Transverse colon (tissue), 4 donors: ENCODE data around the gene ASIC2. TPM values are rescaled to one million over a fixed set of nuclear protein-coding genes. Genes with fewer than 3 reads are reported as not detected.

ENCODE experiments used
- DNase-seq: peaks from one replicate; pipeline ENCODE4 v3.0.0-alpha.2; 2019
- H3K27ac ChIP-seq, 4 donors: fragments of 200-600 bp; sonication (generic); 2 replicates each; pipeline ENCODE4 v1.5.1; 2016 to 2018; ENCODE audit warnings: inconsistent platforms in 4 of 4
- H3K27me3 ChIP-seq: fragments of 200-600 bp; sonication (generic); 2 replicates; pipeline ENCODE4 v1.5.1; 2017; ENCODE audit warnings: inconsistent platforms
- H3K36me3 ChIP-seq, 4 donors: fragments of 200-600 bp; sonication (generic); 2 replicates each; pipeline ENCODE4 v1.5.1; 2017 to 2019; ENCODE audit warnings: inconsistent platforms in 4 of 4
- H3K4me1 ChIP-seq, 4 donors: fragments of 200-600 bp; sonication (generic); 2 replicates each; pipeline ENCODE4 v1.5.1; 2017 to 2020; ENCODE audit warnings: inconsistent platforms in 4 of 4
- H3K4me3 ChIP-seq, 4 donors: fragments of 200-600 bp; sonication (generic); 1 replicate in 1 of 4; 2 replicates in 3 of 4; pipeline versions ENCODE4 v1.5.1 to v1.6.1; 2017 to 2019; ENCODE audit warnings: inconsistent platforms in 4 of 4
- H3K9me3 ChIP-seq, 2 donors: fragments of 200-600 bp; sonication (generic); 2 replicates each; pipeline ENCODE4 v1.5.1; 2017 to 2019; ENCODE audit warnings: inconsistent platforms in 2 of 2
- CTCF ChIP-seq, 5 experiments: fragments of 200-600 bp in 3 of 5; fragments of 450-650 bp in 2 of 5; sonication (generic) in 3 of 5; IDR thresholded peaks; 1 replicate in 2 of 5; 2 replicates in 3 of 5; pipeline ENCODE4 v1.5.1; 2016 to 2017; ENCODE audit warnings: antibody characterized with exemption in 5 of 5, inconsistent platforms in 3 of 5, mild to moderate bottlenecking in 2 of 5, moderate library complexity in 1 of 5
- EP300 ChIP-seq: sonication (generic); formaldehyde crosslinking; IDR thresholded peaks from one replicate; pipeline ENCODE4 v1.6.1; 2017; ENCODE audit warnings: antibody characterized with exemption, low read depth
- POLR2A ChIP-seq: fragments of 450-650 bp; IDR thresholded peaks from one replicate; pipeline ENCODE4 v1.6.1; 2016; ENCODE audit warnings: antibody characterized with exemption, mild to moderate bottlenecking, moderate library complexity
- POLR2AphosphoS5 ChIP-seq, 3 donors: sonication (generic); formaldehyde crosslinking; IDR thresholded peaks; one replicate each; pipeline ENCODE4 v1.6.1; 2016; ENCODE audit warnings: antibody characterized with exemption in 3 of 3
- WGBS, 2 donors: methylation state at CpG; one replicate each; pipeline ENCODE4 v1.1.5; 2018; ENCODE audit warnings: low coverage in 1 of 2; 5-methylcytosine and 5-hydroxymethylcytosine counted together
- in situ Hi-C, 4 donors: fragments of 200-750 bp; cut with MboI; loops; one replicate each; pipeline versions ENCODE4 v1.15.0 to v1.15.1; 2017; ENCODE audit warnings: low sequenced_read_pairs in 3 of 4, low pct_ligation_motif_present in 1 of 4, low pct_unique_long_range_greater_than_20kb in 1 of 4
- intact Hi-C: fragments of 100-400 bp; cut with DNase I; formaldehyde crosslinking; loops from one replicate; pipeline ENCODE4 v1.15.1; 2023; ENCODE audit warnings: low total_unique reads
- total RNA-seq, 4 donors: library from RNA; depleted of rRNA; stranded (reverse); fragments of >200 nt; gene quantifications; one replicate each; pipeline ENCODE4 v1.1.0, GENCODE V29; 2016

Gene ASIC2
- total RNA-seq, 4 donors from 2014 or later, result 0.16 to 0.55 TPM; not detected in 2

DNA sequence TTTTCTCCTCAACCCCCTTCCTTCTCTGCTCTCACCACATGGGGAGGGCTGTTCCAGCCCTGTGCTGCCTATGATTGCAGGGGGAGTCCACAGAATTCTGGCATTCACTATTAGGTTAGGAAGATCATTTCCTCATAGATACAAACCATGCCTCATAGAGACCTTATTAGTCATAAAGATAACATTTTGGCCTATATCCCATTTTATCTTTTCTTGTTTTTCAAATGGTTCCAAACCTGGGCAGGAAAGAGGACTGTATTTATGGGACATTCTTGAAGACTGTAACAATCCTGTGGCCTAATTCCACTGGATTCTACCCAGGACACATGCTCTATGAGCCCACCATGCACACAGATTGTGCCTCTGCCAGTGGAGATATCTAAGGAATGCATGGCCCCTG, 51.7 kb downstream of the ASIC2 start:
- no peaks in the 10 kb centered on the region for H3K36me3 ChIP-seq
- peaks cover 4% of the 10 kb centered on the region for H3K27me3 ChIP-seq
- H3K4me1 ChIP-seq, result no peaks in the 10 kb centered on the region
- in situ Hi-C loops (loop anchor here in 1 of 4 donors (25.0 kb wide), 1 partner anchor 104 kb away; no protein-coding TSS in a partner anchor), intact Hi-C loops (no loop called here)
- no peak overlapping the region for H3K4me3 ChIP-seq
- DNase-seq, result no peak
- no peak overlapping the region for H3K27ac ChIP-seq
- no peak for TF ChIP-seq EP300
- no peak for TF ChIP-seq CTCF (IDR thresholded peaks at IDR 0.05)
- no peak for TF ChIP-seq POLR2A
- no peak for TF ChIP-seq POLR2AphosphoS5 (IDR thresholded peaks at IDR 0.05)
- H3K9me3 ChIP-seq, result no peaks in the 10 kb centered on the region

DNA sequence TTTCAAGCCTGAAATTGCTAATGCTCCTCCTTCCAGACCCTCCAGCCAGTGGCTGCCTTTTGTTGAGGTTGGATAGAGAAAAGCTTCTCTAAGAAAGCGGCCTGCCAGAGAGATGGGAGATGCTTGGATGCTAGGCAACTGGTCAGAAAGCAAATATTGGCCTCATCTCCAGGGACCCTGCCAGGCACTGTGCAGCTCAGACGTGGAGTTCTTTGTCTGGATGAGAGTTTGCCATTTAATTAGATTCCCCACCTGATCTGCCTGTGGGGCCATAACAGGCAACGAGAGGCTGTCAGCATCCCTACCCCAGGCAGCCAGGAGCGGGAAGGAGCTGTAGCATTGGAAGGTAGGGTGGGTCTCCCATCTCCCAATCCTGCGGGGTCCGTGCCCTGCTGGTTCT, 52.7 kb downstream of the ASIC2 start:
- intact Hi-C loops, result no loop called here
- Histone ChIP-seq H3K36me3 (no peaks in the 10 kb centered on the region), H3K27ac (no peak overlapping the region), H3K4me1 (peaks cover 0 to 3% (median 0%) of the 10 kb centered on the region in 4 donors), H3K27me3 (peaks cover 4% of the 10 kb centered on the region), H3K9me3 (no peaks in the 10 kb centered on the region), H3K4me3 (no peak overlapping the region)
- TF ChIP-seq POLR2AphosphoS5 (IDR thresholded peaks at IDR 0.05) (no peak), EP300 (no peak), POLR2A (no peak), CTCF (IDR thresholded peaks at IDR 0.05) (no peak)
- in situ Hi-C loops, result loop anchor here in 1 of 4 donors (25.0 kb wide), 1 partner anchor 103 kb away; no protein-coding TSS in a partner anchor
- DNase-seq, result no peak
- WGBS, 2 donors, result 73 to 80% methylated on average over 2 to 6 of the region's 6 CpGs

- Histone ChIP-seq H3K4me3 (no peak overlapping the region), H3K9me3 (no peaks in the 10 kb centered on the region), H3K27ac (no peak overlapping the region), H3K36me3 (no peaks in the 10 kb centered on the region), H3K27me3 (peaks cover 4% of the 10 kb centered on the region), H3K4me1 (peaks cover 0 to 9% (median 2%) of the 10 kb centered on the region in 4 donors)
- WGBS, 2 donors, result 56 to 67% methylated on average over 1 of the region's 1 CpG
- no peak for DNase-seq
- in situ Hi-C loops, result loop anchor here in 1 of 4 donors (25.0 kb wide), 1 partner anchor 102 kb away; no protein-coding TSS in a partner anchor
- TF ChIP-seq POLR2AphosphoS5 (IDR thresholded peaks at IDR 0.05) (no peak), EP300 (no peak), CTCF (IDR thresholded peaks at IDR 0.05) (no peak), POLR2A (no peak)
- intact Hi-C loops, result no loop called here
Measured at GRCh38 chr17:33239702-33240101, 53.4 kb downstream of the ASIC2 start.

DNA sequence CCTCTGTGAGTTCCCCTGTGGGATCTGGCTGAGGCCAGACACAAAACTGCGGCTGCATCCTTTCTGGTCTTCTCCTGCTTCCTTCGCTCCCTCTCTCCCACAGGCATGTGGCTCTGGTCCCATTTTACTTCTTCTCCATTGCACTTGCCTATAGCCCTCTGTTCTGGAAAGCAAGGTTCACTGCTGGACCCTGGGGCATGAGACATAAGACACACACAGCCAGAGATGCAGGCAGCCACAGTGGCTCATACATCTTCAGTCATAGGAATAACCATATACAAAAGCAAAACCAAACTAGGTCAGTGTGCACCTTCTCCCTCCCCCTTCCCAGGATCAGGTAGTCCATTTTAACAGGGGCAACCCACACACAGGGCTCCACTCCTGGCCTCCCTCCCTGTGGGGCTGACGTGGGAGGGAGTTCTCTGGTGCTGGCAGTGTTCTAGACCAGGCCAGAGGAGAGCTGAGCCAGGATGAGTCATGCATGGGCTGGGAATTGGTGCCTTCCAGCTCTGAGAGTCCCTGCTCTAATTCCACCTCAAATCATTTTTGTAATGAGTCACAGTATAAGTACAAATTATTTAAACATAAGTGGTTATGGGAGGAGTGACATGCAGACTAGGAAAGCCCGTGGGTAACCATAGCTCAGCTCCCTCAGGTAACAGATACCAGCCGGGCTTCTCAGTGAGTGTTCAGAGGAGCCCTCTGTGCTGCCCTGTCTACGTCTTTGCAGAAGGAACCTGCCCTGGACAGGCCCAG, 58.0 kb downstream of the ASIC2 start:
- Histone ChIP-seq H3K4me3 (no peak overlapping the region), H3K27me3 (no peaks in the 10 kb centered on the region), H3K36me3 (no peaks in the 10 kb centered on the region), H3K4me1 (peaks cover 5 to 15% (median 10%) of the 10 kb centered on the region in 4 donors), H3K27ac (peak overlapping the region in 3 of 4 donors; percentile 27 to 74 (median 61)), H3K9me3 (no peaks in the 10 kb centered on the region)
- intact Hi-C loops, result no loop called here
- DNase-seq, result peak; percentile 36
- TF ChIP-seq POLR2AphosphoS5 (IDR thresholded peaks at IDR 0.05) (peak in 2 of 3 donors; percentile 25 to 29), CTCF (IDR thresholded peaks at IDR 0.05) (no peak)
- in situ Hi-C loops, result loop anchor here in 1 of 4 donors (25.0 kb wide), 1 partner anchor 98 kb away; no protein-coding TSS in a partner anchor
- WGBS, 2 donors, result 38 to 63% methylated on average over 3 to 6 of the region's 6 CpGs
